HepG2 (cell line): Measurements from ENCODE around the gene TRAPPC12. TPM values are rescaled to one million over a fixed set of nuclear protein-coding genes. Genes with fewer than 3 reads are reported as not detected.

Experiments used
- CAMTA2 ChIP-seq: sonication (generic); formaldehyde crosslinking; IDR thresholded peaks from 2 replicates; pipeline ENCODE4 v1.4.0; 2020; ENCODE audit warnings: mild to moderate bottlenecking, missing genetic modification reagents, borderline replicate concordance
- EEA1 ChIP-seq: sonication (generic); formaldehyde crosslinking; IDR thresholded peaks from 2 replicates; pipeline ENCODE4 v1.5.1; 2020; ENCODE audit warnings: mild to moderate bottlenecking, missing genetic modification reagents, borderline replicate concordance
- FOSL2 ChIP-seq: sonication (generic); formaldehyde crosslinking; IDR thresholded peaks from 2 replicates; pipeline ENCODE4 v1.4.0; 2020; ENCODE audit warnings: missing genetic modification reagents
- HMG20B ChIP-seq: conservative IDR thresholded peaks from 2 replicates; pipeline ENCODE4 v1.6.1; 2016; ENCODE audit warnings: missing genetic modification reagents, missing compliant biosample characterization
- MAF1 ChIP-seq: sonication (generic); formaldehyde crosslinking; IDR thresholded peaks from 2 replicates; pipeline ENCODE4 v1.5.0; 2020; ENCODE audit warnings: missing genetic modification reagents, borderline replicate concordance
- MTA1 ChIP-seq: sonication (generic); formaldehyde crosslinking; IDR thresholded peaks from 2 replicates; pipeline ENCODE4 v1.4.0; 2020; ENCODE audit warnings: missing genetic modification reagents, mild to moderate bottlenecking, borderline replicate concordance
- NCOR1 ChIP-seq: fragments of 200-600 bp; sonication (generic); IDR thresholded peaks from 2 replicates; pipeline ENCODE4 v1.7.0; 2017; ENCODE audit warnings: antibody characterized with exemption, low read length, borderline replicate concordance
- NFE2L2 ChIP-seq: fragments of 150-350 bp; IDR thresholded peaks from 2 replicates; pipeline ENCODE4 v1.6.1; 2014; ENCODE audit warnings: low read length
- NR2F6 ChIP-seq, 2 experiments: IDR thresholded peaks; 2 replicates each; pipeline ENCODE4 v1.6.1; 2016; ENCODE audit warnings: antibody characterized with exemption in 1 of 2, mild to moderate bottlenecking in 1 of 2
- NR3C1 ChIP-seq: sonication (generic); formaldehyde crosslinking; IDR thresholded peaks from 2 replicates; pipeline ENCODE4 v1.4.0; 2020; ENCODE audit warnings: missing genetic modification reagents
- RFXANK ChIP-seq: IDR thresholded peaks from 2 replicates; pipeline ENCODE4 v1.6.1; 2016
- SATB2 ChIP-seq: sonication (generic); formaldehyde crosslinking; IDR thresholded peaks from 2 replicates; pipeline ENCODE4 v1.5.0; 2020; ENCODE audit warnings: missing genetic modification reagents
- SNAI1 ChIP-seq: sonication (generic); formaldehyde crosslinking; IDR thresholded peaks from 2 replicates; pipeline ENCODE4 v1.5.0; 2020; ENCODE audit warnings: mild to moderate bottlenecking, missing genetic modification reagents, borderline replicate concordance
- TBP ChIP-seq: sonication (generic); formaldehyde crosslinking; IDR thresholded peaks from 2 replicates; pipeline ENCODE4 v1.5.0; 2020; ENCODE audit warnings: missing genetic modification reagents
- TCF7L2 ChIP-seq: IDR thresholded peaks from 2 replicates; pipeline ENCODE4 v1.6.1; 2011; ENCODE audit warnings: mild to moderate bottlenecking, low read depth, low read length, moderate library complexity
- ZNF17 ChIP-seq: sonication (generic); formaldehyde crosslinking; IDR thresholded peaks from 2 replicates; pipeline ENCODE4 v1.5.0; 2020; ENCODE audit warnings: mild to moderate bottlenecking, missing genetic modification reagents
- ZNF556 ChIP-seq: sonication (generic); formaldehyde crosslinking; IDR thresholded peaks from 2 replicates; pipeline ENCODE4 v1.4.0; 2020; ENCODE audit warnings: mild to moderate bottlenecking, missing genetic modification reagents, borderline replicate concordance
- ZNF598 ChIP-seq: sonication (generic); formaldehyde crosslinking; IDR thresholded peaks from 2 replicates; pipeline ENCODE4 v1.5.1; 2020; ENCODE audit warnings: mild to moderate bottlenecking, missing genetic modification reagents, borderline replicate concordance
- ZNF713 ChIP-seq: sonication (generic); formaldehyde crosslinking; IDR thresholded peaks from 2 replicates; pipeline ENCODE4 v1.4.0; 2020; ENCODE audit warnings: mild to moderate bottlenecking, missing genetic modification reagents
- polyA plus RNA-seq, 8 experiments: library from polyadenylated mRNA; depleted of rRNA in 3 of 8; stranded (reverse) in 7 of 8; unstranded in 1 of 8; fragments of >200 nt; fragmentation: Illumina TruSeq in 4 of 8; extraction: Trizol in 4 of 8; gene quantifications; 2 replicates each; pipeline versions ENCODE4 v1.2.1 to v1.2.3, GENCODE V29; 2011 to 2016; ENCODE audit warnings: low read depth in 4 of 8, missing spikeins in 1 of 8, mixed read lengths in 1 of 8; ENCODE audit not compliant: insufficient read depth in 1 of 8
- total RNA-seq, 5 experiments: library from RNA; depleted of rRNA; stranded (reverse); fragments of >200 nt; fragmentation: Illumina TruSeq; extraction: Trizol; gene quantifications; 2 replicates each; pipeline ENCODE4 v1.2.3, GENCODE V29; 2016; ENCODE audit warnings: low read depth in 1 of 5
- TF ChIP-seq, protein P1 (sequence below): sonication (generic); formaldehyde crosslinking; conservative IDR thresholded peaks from 2 replicates; pipeline ENCODE4 v1.8.0; 2022; ENCODE audit warnings: missing genetic modification reagents
- TF ChIP-seq, protein P2 (sequence below): sonication (generic); formaldehyde crosslinking; IDR thresholded peaks from 2 replicates; pipeline ENCODE4 v1.4.0; 2020; ENCODE audit warnings: mild to moderate bottlenecking, missing genetic modification reagents
- TF ChIP-seq, protein P3 (sequence below): sonication (generic); formaldehyde crosslinking; IDR thresholded peaks from 2 replicates; pipeline ENCODE4 v1.4.0; 2020; ENCODE audit warnings: mild to moderate bottlenecking, missing genetic modification reagents
- TF ChIP-seq, protein P4 (sequence below): sonication (generic); formaldehyde crosslinking; IDR thresholded peaks from 2 replicates; pipeline ENCODE4 v1.4.0; 2020; ENCODE audit warnings: mild to moderate bottlenecking, missing genetic modification reagents
- TF ChIP-seq, protein P5 (sequence below): conservative IDR thresholded peaks from 2 replicates; pipeline ENCODE4 v1.6.1; 2018; ENCODE audit warnings: missing genetic modification reagents

Gene TRAPPC12
- total and polyA plus RNA-seq, 2 of the 13 experiments (the other 11 are each of a cell fraction or from before 2014, with no cell fraction given): 46.4 to 97.7 TPM

DNA sequence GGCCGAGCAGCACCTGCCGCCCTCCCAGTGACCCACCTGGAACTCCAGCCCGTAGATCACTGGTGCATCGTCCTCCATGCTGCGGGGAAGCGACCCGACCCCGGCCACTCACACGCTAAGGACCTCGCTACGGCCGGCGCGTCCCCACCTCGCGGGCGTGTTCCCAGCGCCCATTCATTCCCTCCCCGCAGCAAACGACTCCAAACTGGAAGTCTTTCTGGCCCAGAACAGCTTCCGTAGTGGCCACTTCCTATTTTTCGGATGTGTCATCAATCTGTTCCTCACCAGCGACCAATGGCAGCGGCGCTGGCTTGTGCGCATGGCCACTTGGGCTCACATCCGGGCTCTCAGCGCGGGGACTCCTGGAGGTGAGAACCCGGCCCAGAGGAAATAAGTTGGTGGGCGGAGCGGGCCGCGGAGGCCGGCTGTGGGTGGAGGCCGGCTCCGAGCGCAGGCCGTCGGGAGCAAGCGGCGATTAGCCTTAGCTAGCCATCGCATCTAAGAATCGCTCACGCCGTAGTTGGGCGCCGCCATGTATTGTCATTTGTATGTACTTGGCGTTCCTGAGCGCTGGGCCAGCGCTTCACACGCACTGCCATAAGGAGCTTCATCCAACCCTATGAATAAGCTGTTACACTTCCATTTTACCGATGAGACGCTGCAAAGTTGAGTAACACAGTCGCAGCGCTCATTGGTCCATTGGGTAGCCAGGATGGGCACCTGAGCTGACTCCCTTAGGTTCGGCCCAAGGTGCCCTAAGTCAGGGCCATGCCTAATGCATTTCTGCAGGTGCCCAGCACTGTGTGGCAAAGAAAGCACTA lies 1.7 kb upstream of the TRAPPC12 start, which contains the start of gene EIPR1 (continued):
- TF ChIP-seq, protein P1, sequence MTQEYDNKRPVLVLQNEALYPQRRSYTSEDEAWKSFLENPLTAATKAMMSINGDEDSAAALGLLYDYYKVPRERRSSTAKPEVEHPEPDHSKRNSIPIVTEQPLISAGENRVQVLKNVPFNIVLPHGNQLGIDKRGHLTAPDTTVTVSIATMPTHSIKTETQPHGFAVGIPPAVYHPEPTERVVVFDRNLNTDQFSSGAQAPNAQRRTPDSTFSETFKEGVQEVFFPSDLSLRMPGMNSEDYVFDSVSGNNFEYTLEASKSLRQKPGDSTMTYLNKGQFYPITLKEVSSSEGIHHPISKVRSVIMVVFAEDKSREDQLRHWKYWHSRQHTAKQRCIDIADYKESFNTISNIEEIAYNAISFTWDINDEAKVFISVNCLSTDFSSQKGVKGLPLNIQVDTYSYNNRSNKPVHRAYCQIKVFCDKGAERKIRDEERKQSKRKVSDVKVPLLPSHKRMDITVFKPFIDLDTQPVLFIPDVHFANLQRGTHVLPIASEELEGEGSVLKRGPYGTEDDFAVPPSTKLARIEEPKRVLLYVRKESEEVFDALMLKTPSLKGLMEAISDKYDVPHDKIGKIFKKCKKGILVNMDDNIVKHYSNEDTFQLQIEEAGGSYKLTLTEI: no peak
- TF ChIP-seq SATB2 (CRISPR knock-in tag): peak; percentile 58
- TF ChIP-seq ZNF556: peak; percentile 91; the same call in 1 of the 2 replicates
- no peak for TF ChIP-seq NFE2L2
- TF ChIP-seq ZNF17 (CRISPR knock-in tag): no peak
- TF ChIP-seq ZNF713 (CRISPR knock-in tag): peak; percentile 68; the same call in 1 of the 2 replicates
- TF ChIP-seq, protein P2, sequence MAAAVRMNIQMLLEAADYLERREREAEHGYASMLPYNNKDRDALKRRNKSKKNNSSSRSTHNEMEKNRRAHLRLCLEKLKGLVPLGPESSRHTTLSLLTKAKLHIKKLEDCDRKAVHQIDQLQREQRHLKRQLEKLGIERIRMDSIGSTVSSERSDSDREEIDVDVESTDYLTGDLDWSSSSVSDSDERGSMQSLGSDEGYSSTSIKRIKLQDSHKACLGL (CRISPR knock-in tag): peak; percentile 74; the same call in 1 of the 2 replicates
- TF ChIP-seq TBP (CRISPR knock-in tag): no peak
- peak; percentile 94 for TF ChIP-seq FOSL2
- no peak; the same call in 1 of the 2 replicates for TF ChIP-seq MTA1
- no peak for TF ChIP-seq SNAI1 (CRISPR knock-in tag)
- peak; percentile 63; the same call in 1 of the 2 replicates for TF ChIP-seq NCOR1
- TF ChIP-seq CAMTA2: no peak; the same call in 1 of the 2 replicates
- peak; percentile 23; the same call in 1 of the 2 replicates for TF ChIP-seq MAF1
- TF ChIP-seq ZNF598 (CRISPR knock-in tag): peak; percentile 79
- no peak for TF ChIP-seq TCF7L2
- TF ChIP-seq, protein P3, sequence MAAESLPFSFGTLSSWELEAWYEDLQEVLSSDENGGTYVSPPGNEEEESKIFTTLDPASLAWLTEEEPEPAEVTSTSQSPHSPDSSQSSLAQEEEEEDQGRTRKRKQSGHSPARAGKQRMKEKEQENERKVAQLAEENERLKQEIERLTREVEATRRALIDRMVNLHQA (CRISPR knock-in tag): no peak
- TF ChIP-seq, protein P4, sequence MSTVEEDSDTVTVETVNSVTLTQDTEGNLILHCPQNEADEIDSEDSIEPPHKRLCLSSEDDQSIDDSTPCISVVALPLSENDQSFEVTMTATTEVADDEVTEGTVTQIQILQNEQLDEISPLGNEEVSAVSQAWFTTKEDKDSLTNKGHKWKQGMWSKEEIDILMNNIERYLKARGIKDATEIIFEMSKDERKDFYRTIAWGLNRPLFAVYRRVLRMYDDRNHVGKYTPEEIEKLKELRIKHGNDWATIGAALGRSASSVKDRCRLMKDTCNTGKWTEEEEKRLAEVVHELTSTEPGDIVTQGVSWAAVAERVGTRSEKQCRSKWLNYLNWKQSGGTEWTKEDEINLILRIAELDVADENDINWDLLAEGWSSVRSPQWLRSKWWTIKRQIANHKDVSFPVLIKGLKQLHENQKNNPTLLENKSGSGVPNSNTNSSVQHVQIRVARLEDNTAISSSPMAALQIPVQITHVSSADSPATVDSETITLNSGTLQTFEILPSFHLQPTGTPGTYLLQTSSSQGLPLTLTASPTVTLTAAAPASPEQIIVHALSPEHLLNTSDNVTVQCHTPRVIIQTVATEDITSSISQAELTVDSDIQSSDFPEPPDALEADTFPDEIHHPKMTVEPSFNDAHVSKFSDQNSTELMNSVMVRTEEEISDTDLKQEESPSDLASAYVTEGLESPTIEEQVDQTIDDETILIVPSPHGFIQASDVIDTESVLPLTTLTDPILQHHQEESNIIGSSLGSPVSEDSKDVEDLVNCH (CRISPR knock-in tag): peak; percentile 100
- TF ChIP-seq, protein P5, sequence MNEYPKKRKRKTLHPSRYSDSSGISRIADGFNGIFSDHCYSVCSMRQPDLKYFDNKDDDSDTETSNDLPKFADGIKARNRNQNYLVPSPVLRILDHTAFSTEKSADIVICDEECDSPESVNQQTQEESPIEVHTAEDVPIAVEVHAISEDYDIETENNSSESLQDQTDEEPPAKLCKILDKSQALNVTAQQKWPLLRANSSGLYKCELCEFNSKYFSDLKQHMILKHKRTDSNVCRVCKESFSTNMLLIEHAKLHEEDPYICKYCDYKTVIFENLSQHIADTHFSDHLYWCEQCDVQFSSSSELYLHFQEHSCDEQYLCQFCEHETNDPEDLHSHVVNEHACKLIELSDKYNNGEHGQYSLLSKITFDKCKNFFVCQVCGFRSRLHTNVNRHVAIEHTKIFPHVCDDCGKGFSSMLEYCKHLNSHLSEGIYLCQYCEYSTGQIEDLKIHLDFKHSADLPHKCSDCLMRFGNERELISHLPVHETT: peak; percentile 89
- TF ChIP-seq EEA1 (CRISPR knock-in tag): peak; percentile 20
- no peak for TF ChIP-seq NR3C1 (CRISPR knock-in tag)
- 0 out of 2 replicates have a peak, but pooled peaks have one; percentile 72 for TF ChIP-seq RFXANK (CRISPR knock-in tag)
- peak; percentile 42; the same call in 1 of the 2 replicates for TF ChIP-seq NR2F6 (IDR thresholded peaks at IDR 0.05)
- TF ChIP-seq NR2F6 (CRISPR knock-in tag; IDR thresholded peaks at IDR 0.05): peak; percentile 70
- peak; percentile 75; the same call in 1 of the 2 replicates for TF ChIP-seq HMG20B
